Activated CD8-positive, alpha-beta memory T cell treated with anti-CD3 and anti-CD28 coated beads for 48 hours (primary cell): ENCODE results near the gene CACHD1.
"Not testable (repeated sequence)": the region's sequence is repeated elsewhere in the genome, so short reads cannot be mapped to it uniquely, and the experiment has no call there.

Experiments
- DNase-seq, 3 experiments: peaks; one replicate each; pipeline ENCODE4 v3.0.0-alpha.2; 2020; ENCODE audit warnings: low read depth in 2 of 3, low spot score in 2 of 3

Gene CACHD1

DNA sequence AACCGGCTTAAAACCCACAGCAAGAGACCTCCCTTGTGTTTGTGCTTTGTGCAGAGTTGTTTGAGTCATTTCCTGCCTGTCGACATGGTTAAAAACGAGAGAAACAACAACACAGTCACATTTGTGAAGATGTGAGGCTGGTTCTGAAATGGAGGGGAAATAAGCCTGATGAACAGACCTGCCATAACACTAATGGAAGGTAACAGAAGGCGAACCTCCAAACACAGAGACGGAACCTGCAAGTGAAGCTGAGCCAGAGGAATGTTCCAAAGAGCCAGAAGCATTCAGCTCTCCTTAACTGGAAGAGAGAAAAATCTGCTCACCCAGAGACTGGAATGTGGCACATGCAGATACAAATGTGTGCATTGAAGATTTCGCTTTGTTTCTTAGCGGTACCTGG is 221.7 kb downstream of the CACHD1 start:
- DNase-seq, result no peak

DNA sequence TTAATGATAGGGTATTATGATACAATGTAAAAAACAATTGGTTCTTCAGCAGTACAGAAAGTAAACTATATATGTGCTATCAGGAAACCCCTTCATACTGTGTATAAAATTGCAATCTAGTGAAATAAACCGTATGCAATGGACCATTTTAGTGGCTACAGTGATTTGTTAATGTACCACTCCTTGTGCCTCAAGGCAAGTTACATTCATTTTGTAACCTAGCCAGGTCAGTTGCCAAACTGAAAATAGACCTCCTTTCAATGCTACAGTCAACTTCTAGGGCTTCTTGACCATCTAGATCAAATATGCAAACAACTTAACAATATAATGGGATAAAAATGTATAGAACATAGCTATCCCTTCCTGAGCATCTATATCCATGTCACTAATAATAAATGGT is 223.0 kb downstream of the CACHD1 start:
- no peak for DNase-seq

DNA sequence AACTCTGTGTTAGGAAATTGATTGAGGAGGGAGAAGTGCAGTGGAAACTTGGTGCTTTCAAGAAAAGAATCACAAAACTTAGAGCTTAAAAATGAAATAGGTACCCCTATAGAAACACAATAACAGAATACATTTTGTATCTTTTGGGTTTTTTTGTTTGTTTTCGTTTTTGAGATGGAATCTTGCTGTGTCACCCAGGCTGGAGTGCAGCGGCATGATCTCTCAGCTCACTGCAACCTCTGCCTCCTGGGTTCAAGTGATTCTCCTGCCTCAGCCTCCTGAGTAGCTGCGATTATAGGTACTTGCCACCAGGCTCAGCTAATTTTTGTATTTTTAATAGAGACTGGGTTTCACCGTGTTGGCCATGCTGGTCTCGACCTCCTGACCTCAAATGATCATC is 223.5 kb downstream of the CACHD1 start:
- DNase-seq, result no peak

DNA sequence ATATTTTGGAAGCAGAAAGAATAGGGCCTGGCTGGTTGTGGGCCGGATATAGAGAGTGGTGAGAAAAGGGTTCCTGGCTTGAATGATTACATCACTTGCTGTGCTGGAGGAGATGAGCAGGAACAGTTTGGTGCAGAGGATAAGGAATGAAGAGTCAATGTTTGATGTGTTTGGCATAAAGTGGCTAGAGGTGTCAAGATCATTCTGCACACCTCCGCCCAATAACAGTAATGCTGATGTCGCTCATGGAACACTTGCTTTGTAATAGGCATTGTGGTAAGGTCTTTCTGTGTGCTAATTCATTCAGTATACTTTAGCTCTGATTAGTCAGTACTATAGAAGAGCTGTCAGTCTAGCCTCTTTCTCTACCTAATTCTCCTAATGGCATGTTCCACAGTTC is 226.9 kb downstream of the CACHD1 start:
- no peak for DNase-seq

DNA sequence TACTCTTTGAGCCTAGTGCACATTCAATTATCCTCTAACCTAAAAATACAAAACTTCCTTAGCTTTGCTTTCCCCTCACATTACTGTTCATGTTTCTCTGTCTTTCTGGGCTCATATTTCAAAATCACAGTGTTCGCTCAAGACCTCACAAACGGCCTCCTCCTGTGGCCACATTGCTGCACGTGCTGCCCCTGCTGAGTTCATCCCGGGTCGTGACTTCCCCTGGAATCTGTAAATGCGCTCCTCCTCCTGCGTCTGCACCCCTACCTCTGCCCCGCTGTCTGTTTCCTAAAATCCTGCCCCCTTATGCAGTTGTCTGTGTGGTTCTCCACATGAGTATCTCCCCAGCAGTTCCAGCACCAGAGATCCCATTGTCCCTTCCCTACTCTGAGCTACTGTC is 229.4 kb downstream of the CACHD1 start:
- no peak for DNase-seq

DNA sequence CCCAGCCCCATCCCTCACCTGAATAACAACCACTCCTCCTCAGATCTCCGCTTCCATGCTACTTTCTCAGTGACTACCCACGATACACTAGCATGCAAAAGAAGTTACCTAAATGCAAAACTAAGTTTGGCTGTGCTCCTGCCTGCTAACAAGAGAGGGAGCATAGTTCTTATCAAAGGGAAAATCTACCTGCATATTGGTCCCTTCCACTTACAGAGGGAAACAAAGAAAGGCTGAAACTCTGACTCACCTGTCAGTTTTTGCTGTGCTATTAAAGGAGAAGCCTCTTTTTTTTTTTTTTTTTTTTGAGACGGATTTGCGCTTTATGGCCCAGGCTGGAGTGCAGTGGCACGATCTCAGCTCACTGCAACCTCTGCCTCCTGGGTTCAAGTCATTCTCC is 231.1 kb downstream of the CACHD1 start:
- no peak for DNase-seq

DNA sequence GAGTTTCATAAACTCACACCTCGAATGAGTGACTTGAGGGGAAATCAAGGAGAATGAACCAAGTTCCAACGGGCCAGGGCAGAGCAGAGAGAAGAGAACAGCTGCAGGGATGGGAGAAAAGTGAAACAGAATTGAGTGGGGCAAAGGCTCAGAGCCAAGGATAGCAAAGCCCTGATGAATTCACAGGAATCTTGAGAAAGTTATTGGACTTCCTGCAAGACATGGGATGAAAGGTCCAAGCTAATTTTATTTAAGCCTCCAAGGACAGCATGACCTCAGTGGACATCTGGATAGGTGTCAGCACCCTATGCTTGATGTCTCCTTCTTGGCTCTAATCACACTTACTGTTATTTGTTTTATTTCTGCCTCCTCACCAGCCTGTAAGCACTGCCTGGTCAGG is 232.0 kb downstream of the CACHD1 start:
- no peak for DNase-seq

DNA sequence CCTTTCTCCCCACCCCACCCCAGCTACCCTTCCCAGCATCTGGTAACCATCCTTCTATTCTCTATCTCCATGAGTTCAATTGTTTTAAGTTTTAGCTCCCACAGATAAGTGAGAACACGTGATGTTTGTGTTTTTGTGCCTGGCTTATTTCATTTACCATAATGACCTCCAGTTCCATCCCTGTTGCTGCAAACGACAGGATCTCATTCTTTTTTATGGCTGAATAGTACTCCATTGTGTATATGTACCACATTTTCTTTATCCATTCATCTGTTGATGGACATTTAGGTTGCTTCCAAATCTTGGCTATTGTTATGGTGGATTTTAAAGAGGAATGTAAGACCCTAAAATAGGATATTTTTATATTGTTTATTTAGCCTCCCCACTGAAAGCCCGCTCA is 232.7 kb downstream of the CACHD1 start:
- not testable (repeated sequence) for DNase-seq

DNA sequence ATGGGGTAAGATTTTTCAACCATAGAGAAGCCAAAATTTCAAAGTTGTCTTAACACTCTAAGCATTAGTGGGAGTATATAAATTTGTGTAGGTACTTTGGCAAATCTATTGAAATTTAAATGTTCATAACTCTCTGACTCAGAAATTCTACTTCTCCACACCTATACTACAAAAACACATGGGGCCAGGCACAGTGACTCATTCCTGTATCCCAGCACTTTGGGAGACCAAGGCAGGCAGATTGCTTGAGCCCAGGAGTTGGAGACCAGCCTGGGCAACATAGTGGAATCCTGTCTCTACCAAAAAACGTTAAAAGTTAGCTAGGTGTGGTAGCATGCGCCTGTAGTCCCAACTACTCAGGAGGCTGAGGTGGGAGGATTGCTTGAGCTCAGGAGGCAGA is 233.7 kb downstream of the CACHD1 start:
- DNase-seq, result no peak

DNA sequence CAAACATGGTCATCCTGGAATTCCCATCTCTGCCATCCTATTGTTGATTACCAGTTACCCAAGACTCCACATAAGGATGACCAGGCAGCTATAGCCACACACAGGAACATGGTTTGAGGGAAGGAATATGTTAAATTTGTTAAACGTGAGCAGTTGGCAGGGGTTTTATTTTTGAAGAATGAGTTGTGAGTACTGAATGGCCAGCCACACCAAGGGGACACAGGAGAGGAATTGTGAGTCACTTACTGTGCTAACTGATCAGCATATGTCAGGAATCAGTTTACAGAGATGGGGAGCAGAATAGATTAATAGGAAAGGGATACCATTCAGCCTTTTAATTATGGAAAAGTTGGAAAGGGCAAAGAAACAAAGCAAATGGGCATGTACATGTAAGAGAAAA is 235.7 kb downstream of the CACHD1 start:
- no peak for DNase-seq

DNA sequence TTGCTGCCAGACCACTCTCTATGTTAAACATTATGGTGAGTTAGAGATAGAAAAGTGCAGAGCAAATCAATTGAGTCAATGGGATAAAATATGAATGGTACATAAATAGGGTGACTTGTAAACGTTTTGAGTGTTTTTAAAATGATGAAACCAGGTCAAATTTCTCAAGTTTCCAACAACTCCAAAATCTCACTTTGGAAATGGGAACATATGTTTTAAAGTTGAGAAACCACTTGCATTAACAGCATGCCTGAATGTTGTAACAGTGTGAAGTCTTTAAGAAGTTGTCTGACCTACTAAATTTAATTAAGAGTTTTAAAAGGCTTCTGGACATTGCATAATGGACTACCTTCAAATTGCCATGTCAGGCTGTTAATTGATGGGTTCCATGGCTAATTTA is 241.3 kb downstream of the CACHD1 start:
- DNase-seq, result no peak

DNA sequence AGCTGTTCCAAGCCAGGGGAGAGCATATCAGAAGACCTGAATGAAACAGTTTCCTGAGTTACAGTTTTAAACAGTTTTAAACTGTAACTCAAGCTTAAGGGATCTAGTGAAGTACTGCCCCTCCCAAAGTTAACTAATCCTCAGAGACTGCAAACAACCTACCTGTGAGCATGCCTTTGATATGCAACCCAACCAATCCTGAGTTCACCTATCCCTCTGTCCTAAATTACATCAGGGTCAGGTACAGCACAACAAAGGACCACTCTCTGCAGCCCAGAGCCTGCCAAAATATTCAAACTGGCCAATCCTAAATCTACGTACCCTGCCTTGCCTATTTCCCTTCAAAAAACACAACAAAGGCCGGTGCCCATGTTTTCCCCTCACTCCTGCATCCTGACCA is 242.1 kb downstream of the CACHD1 start:
- no peak for DNase-seq

DNA sequence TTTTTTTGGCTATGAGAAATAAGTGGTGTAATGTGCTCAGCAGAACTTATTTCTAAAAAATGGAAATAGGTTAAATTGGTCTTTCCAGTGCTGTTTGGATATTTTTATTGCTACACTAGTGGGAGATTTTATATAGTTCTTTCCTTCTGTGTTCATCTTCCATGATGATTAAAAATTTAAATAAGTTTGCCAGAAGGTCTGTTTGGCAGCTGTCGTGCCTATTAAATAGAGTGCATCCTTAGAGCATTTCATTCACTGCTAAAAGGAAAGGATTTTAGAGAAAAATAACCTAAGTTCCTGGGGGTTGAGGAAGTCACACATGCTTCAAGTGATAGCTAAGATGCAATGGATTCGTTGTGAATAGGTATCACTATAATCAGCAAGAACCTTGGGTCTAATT is 245.3 kb downstream of the CACHD1 start:
- no peak for DNase-seq

DNA sequence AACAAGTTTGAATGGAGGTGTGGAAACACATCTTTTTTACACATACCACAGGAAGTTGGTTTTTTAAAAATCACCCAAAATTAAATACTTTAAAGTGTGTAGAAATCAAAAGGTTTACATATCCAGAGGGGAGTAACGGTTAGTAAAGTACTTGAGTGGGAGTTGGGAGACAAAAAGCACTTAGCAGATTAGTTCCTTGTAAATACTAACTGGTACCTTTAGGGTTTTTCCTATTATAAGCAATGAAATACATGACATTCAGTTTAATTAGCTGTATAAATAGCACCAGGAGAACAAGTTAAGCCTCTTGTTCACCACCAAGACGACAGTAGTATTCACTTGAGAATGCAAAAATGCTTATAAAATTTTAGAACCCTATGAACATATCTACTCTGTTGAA is 251.2 kb downstream of the CACHD1 start:
- DNase-seq, result no peak

DNA sequence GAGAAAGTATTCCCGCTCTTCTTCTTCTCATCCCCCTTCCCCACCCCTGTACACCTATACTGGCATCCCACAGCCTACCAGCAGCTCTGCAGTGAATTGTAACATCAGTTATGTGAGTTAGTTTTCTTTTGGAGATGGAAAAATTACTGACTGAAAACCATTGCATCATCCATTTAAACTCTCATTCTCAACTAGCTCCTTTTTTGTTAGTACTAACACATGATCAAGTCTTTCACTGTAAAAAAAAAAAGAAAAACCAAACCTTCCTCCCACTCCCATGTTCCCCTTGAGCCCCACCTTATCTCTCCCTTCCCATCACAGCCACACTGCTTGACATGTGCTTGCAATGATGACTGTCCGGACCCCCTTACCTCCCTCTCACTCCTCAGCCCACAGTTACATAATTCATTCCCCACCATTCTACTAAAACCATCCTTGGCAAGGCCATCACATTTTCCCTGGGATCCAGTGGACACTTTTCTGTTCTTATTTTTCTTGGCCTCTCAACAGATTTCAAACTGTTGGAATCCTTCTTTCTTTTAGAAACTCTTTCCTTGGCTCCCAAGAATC is 251.7 kb downstream of the CACHD1 start:
- no peak for DNase-seq

DNA sequence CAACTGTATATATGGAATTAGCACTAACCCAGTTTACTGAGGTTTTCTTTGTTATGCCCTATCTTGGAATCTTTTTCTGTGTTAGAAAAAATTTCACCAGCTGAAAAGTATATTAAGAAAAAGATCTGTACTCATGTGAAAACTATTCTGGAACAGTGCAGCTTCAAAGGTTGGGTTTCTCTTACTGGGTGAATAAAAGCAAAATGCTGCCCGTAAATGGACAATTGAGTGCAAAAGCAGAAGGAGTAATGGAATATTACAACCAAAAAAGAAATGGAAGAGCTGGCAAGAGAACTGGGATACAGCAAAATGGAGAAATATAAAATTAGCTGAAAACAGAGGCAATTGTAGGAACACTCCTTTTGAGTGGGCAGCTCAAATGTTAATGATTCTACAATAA is 257.9 kb downstream of the CACHD1 start:
- no peak for DNase-seq

DNA sequence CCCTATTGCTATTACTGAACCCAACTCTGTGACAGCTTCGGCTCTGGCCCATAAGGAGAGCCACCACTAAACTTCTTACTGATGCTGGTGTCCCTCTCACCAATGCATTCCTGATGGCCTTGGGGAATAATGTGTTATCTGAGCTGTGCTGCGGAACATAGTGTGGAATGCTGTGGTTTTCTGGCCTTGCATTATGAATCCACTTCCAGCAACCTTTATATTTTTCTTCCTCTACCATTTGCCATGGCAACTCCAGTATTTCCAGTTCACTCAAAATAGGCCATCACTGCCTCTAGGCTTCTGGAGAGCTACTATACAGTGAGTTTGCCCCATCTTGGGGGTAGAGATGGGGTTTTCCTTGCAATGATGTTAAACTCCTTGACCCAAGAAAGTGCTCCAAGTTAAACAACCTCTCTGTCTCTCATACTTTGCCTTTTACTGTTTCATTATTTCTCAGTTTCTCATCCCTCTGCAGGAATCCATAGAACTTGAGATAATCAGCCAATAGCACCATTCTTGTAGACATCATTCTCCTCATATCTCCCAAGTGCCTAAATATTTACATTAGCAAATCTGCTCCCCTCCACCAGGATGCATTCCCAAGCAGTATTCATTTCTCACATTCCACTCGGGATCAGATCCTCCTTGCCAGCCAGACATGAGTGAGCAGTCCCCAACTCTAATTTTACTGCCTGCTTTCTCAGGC is 263.8 kb downstream of the CACHD1 start:
- no peak for DNase-seq

DNA sequence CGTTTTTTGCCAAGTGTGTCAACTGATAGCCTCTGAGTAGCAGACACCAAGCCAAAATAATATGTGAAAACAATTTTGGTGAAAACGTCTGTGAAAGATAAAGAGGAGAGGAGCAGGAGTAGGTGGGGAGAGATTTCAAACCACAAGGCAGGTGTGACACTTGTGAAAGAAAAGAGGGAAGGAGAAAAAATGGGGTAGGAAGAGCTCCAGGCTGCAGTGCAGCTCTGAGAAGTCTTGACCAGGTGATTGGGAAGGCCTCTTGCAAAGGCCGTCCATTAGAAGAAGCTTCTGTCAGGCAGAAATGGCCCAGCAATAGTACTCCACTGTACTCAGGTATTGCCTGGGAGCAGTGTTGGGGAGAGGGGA is 264.3 kb downstream of the CACHD1 start:
- DNase-seq, result no peak

DNA sequence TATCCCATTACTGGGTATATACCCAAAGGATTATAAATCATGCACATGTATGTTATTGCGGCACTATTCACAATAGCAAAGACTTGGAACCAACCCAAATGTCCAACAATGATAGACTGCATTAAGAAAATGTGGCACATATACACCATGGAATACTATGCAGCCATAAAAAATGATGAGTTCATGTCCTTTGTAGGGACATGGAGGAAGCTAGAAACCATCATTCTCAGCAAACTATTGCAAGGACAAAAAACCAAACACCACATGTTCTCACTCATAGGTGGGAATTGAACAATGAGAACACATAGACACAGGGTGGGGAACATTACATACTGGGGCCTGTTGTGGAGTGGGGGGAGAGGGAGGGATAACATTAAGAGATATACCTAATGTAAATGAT is 270.8 kb downstream of the CACHD1 start:
- DNase-seq, result not testable (repeated sequence)
